Endothelial cell of umbilical vein (primary cell): Measurements from ENCODE around the gene SLC17A9. TPM values are rescaled to one million over a fixed set of nuclear protein-coding genes. Genes with fewer than 3 reads are reported as not detected.

Source experiments
- BruUV-seq: library from RNA; stranded (reverse); fragments of 400-500 nt; replicated peaks from 2 replicates; lab custom pipeline; 2021; lab: Mats Ljungman, UMichigan
- CTCF ChIA-PET: fragments of 300-600, 350-600 bp; sonication (Branson Sonifier 250); formaldehyde crosslinking; loops from one replicate; lab custom pipeline; 2021; ENCODE audit warnings: antibody characterized with exemption, inconsistent platforms; lab: Charles Lee
- POLR2A ChIA-PET: fragments of 300-600, 350-600 bp; sonication (Branson Sonifier 250); formaldehyde crosslinking; loops from one replicate; lab custom pipeline; 2021; ENCODE audit warnings: antibody characterized with exemption, inconsistent platforms; lab: Charles Lee
- DNase-seq: peaks from one replicate; pipeline ENCODE4 v3.0.0-alpha.2; 2011; ENCODE audit warnings: low read depth, low spot score
- FAIRE-seq: peaks from 2 replicates; lab custom pipeline; 2011; peaks lifted over from hg19 to GRCh38; lab: Jason Lieb, UNC
- H2AFZ ChIP-seq: 2 replicates; pipeline ENCODE4 v1.6.0; 2012; ENCODE audit warnings: low read depth, low read length, control low read depth, inconsistent platforms
- H3K27ac ChIP-seq: 2 replicates; pipeline ENCODE4 v1.5.1; 2011; ENCODE audit warnings: low read depth, mild to moderate bottlenecking, control low read depth, low read length, moderate library complexity; ENCODE audit not compliant: insufficient read depth
- H3K27me3 ChIP-seq, 2 experiments: 2 replicates each; pipeline versions ENCODE4 v1.6.0 to v1.6.1; 2011; ENCODE audit warnings: low read length in 2 of 2, mixed read lengths in 1 of 2; ENCODE audit not compliant: control insufficient read depth in 2 of 2, insufficient read depth in 2 of 2
- H3K36me3 ChIP-seq, 2 experiments: 2 replicates in 1 of 2; 3 replicates in 1 of 2; pipeline ENCODE4 v1.5.1; 2011; ENCODE audit warnings: low read length in 2 of 2, mild to moderate bottlenecking in 1 of 2, moderate library complexity in 1 of 2; ENCODE audit not compliant: control insufficient read depth in 2 of 2, insufficient read depth in 2 of 2; ENCODE audit errors: extremely low read depth in 1 of 2
- H3K4me1 ChIP-seq: 3 replicates; pipeline ENCODE4 v1.5.1; 2011; ENCODE audit warnings: mild to moderate bottlenecking, low read length; ENCODE audit not compliant: control insufficient read depth, insufficient read depth; ENCODE audit errors: extremely low read depth
- H3K4me2 ChIP-seq: 2 replicates; pipeline ENCODE4 v1.6.1; 2011; ENCODE audit warnings: low read length, control low read depth, mixed read lengths; ENCODE audit not compliant: insufficient read depth
- H3K4me3 ChIP-seq, 3 experiments: fragments of 200-600 bp in 1 of 3; sonication (generic), shearing (Covaris generic) in 1 of 3; replicated peaks in 1 of 3; 2 replicates each; pipeline ENCODE4 v1.5.1; 2011 to 2016; ENCODE audit warnings: control low read depth in 3 of 3, low read length in 3 of 3, mild to moderate bottlenecking in 2 of 3, inconsistent platforms in 1 of 3, low read depth in 1 of 3, moderate library complexity in 1 of 3; ENCODE audit not compliant: insufficient read depth in 1 of 3
- H3K79me2 ChIP-seq: 2 replicates; pipeline ENCODE4 v1.6.0; 2012; ENCODE audit warnings: low read length, inconsistent platforms; ENCODE audit not compliant: control insufficient read depth, insufficient read depth
- H3K9ac ChIP-seq: replicated peaks from 2 replicates; pipeline ENCODE3; 2011; ENCODE audit warnings: low read length, control low read depth; ENCODE audit not compliant: insufficient read depth; ENCODE audit errors: extremely low read depth
- H3K9me1 ChIP-seq: replicated peaks from 3 replicates; pipeline ENCODE4 v1.6.0; 2011; ENCODE audit warnings: mild to moderate bottlenecking, low read length; ENCODE audit not compliant: control insufficient read depth, insufficient read depth; ENCODE audit errors: extremely low read depth
- H3K9me3 ChIP-seq: replicated peaks from 2 replicates; pipeline ENCODE4 v1.5.1; 2012; ENCODE audit warnings: low read length, inconsistent platforms; ENCODE audit not compliant: control insufficient read depth, insufficient read depth
- H4K20me1 ChIP-seq: replicated peaks from 2 replicates; pipeline ENCODE3; 2011; ENCODE audit warnings: mild to moderate bottlenecking, low read length; ENCODE audit not compliant: control insufficient read depth, insufficient read depth; ENCODE audit errors: extremely low read depth
- CTCF ChIP-seq, 2 donors: IDR thresholded peaks; 1 replicate in 1 of 2; 2 replicates in 1 of 2; pipeline ENCODE4 v1.5.1; 2011; ENCODE audit warnings: low read length in 2 of 2, mild to moderate bottlenecking in 2 of 2, moderate library complexity in 2 of 2, control low read depth in 1 of 2, inconsistent platforms in 1 of 2, low read depth in 1 of 2; ENCODE audit not compliant: insufficient read depth in 1 of 2; ENCODE audit errors: extremely low read depth in 1 of 2
- EZH2 ChIP-seq: IDR thresholded peaks from 2 replicates; pipeline ENCODE4 v1.6.1; 2012; ENCODE audit warnings: borderline replicate concordance, low read depth, mild to moderate bottlenecking, moderate library complexity, low read length, inconsistent platforms; ENCODE audit not compliant: severe bottlenecking
- FOS ChIP-seq: IDR thresholded peaks from 2 replicates; pipeline ENCODE4 v1.6.1; 2011; ENCODE audit warnings: mild to moderate bottlenecking, low read length, moderate library complexity, borderline replicate concordance; ENCODE audit not compliant: insufficient read depth
- GATA2 ChIP-seq: IDR thresholded peaks from 2 replicates; pipeline ENCODE4 v1.7.0; 2011; ENCODE audit warnings: low read depth, mild to moderate bottlenecking, moderate library complexity, mixed read lengths, low read length; ENCODE audit not compliant: insufficient read length, insufficient read depth
- JUN ChIP-seq: IDR thresholded peaks from 2 replicates; pipeline ENCODE4 v1.6.1; 2011; ENCODE audit warnings: borderline replicate concordance, low read depth; ENCODE audit not compliant: insufficient read length, insufficient read depth
- MAX ChIP-seq: IDR thresholded peaks from 2 replicates; pipeline ENCODE4 v1.6.1; 2011; ENCODE audit not compliant: insufficient read depth, insufficient read length
- MYC ChIP-seq: IDR thresholded peaks from one replicate; pipeline ENCODE4 v1.6.1; 2011; ENCODE audit warnings: mild to moderate bottlenecking, low read depth, low read length
- POLR2A ChIP-seq: IDR thresholded peaks from 2 replicates; pipeline ENCODE4 v1.6.1; 2012; ENCODE audit warnings: low read depth, mild to moderate bottlenecking, control low read depth, low read length
- POLR2AphosphoS5 ChIP-seq: IDR thresholded peaks from 2 replicates; pipeline ENCODE4 v1.6.1; 2012; ENCODE audit warnings: low read depth, mild to moderate bottlenecking, control low read depth, low read length, moderate library complexity; ENCODE audit not compliant: insufficient read depth
- dilution Hi-C: fragments of 300-500 bp; cut with MboI; formaldehyde crosslinking; loops from one replicate; pipeline ENCODE4 v1.15.0; 2019; ENCODE audit warnings: low sequenced_read_pairs; ENCODE audit not compliant: extremely low pct_ligation_motif_present
- intact Hi-C: fragments of 100-400 bp; cut with micrococcal nuclease; formaldehyde crosslinking; loops from one replicate; pipeline ENCODE4 v1.10.0; 2022
- polyA plus RNA-seq, 4 experiments: library from polyadenylated mRNA; depleted of rRNA in 3 of 4; stranded (reverse) in 3 of 4; unstranded in 1 of 4; fragments of >200 nt; gene quantifications; 2 replicates each; pipeline versions ENCODE4 v1.2.1 to v1.2.3, GENCODE V29; 2011 to 2012; ENCODE audit warnings: missing spikeins in 1 of 4
- total RNA-seq: library from RNA; stranded (reverse); gene quantifications from 2 replicates; pipeline ENCODE4 v1.2.3, GENCODE V29; 2021

The SLC17A9 gene
- total and polyA plus RNA-seq, 2 donors (not counting 3 experiments of a cell fraction or from before 2014, with no cell fraction given), result 38.2 to 44.5 TPM

- Histone ChIP-seq H3K4me3 (no peak overlapping the region), H2AFZ (no peak overlapping the region), H3K4me1 (no peaks in the 10 kb centered on the region), H3K27ac (no peak overlapping the region), H3K36me3 (peaks cover 38 to 56% of the 10 kb centered on the region in 2 experiments), H3K79me2 (peaks cover 77% of the 10 kb centered on the region), H3K4me2 (no peak overlapping the region), H3K27me3 (no peaks in the 10 kb centered on the region), H3K9ac (no peak overlapping the region), H4K20me1 (no peaks in the 10 kb centered on the region), H3K9me3 (no peaks in the 10 kb centered on the region), H3K9me1 (no peaks in the 10 kb centered on the region)
- ChIA-PET POLR2A (no interaction called here), CTCF (no interaction called here)
- intact Hi-C loops (no loop called here), dilution Hi-C loops (no loop called here)
- FAIRE-seq (no peak), DNase-seq (no peak)
- no TSS peak for BruUV-seq
- TF ChIP-seq EZH2, result no peak
- TF ChIP-seq POLR2A, result no peak
- no peak for TF ChIP-seq POLR2AphosphoS5
- no peak for TF ChIP-seq GATA2
Measured at GRCh38 chr20:62910217-62910766, 42.2 kb upstream of the SLC17A9 start.

DNA sequence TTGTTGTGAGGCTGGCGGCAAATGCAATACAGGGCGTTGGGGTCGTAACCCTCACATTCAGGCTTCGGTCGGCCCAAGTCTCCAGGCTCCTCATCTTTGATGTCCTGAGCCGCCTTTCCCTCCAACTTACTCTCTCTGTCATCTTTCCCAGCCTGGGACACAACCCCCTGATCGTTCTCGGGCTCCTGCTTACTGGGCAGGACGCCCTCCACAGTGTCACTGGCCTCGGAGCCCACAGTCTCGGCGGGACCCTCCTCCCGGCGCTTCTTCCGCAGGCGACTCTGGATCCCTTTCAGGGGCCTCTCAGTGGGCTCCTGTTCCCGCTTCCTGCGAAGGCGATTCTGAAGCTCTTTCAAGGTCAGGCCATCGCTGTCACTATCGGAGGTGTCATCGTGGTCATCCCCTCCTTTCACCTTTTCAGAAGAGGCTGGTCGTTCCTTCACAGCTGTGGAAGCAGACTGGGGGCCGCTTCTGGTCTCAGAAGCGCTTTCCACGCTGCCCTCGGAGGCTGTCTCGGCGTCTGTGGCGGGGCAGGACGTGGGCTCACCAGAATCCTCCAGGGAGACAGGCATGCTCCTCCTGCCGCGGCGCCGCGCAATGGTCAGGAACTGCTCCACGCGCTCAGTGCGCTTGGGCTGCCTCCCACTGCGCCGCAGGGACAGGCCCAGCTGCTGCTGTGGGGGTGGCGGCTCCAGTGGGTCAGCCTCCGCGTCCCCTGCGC lies 41.6 kb upstream of the SLC17A9 start:
- H2AFZ ChIP-seq, result no peak overlapping the region
- no peaks in the 10 kb centered on the region for H3K9me3 ChIP-seq
- H3K4me2 ChIP-seq, result no peak overlapping the region
- ChIA-PET CTCF (interaction anchor here (1.3 to 1.5 kb wide), 3 partner anchors 9 to 43 kb away, joined by 3 to 8 read pairs (median 4); no protein-coding TSS in a partner anchor), POLR2A (no interaction called here)
- H3K36me3 ChIP-seq, result peaks cover 31 to 50% of the 10 kb centered on the region in 2 experiments
- dilution Hi-C loops, result no loop called here
- H3K4me1 ChIP-seq, result no peaks in the 10 kb centered on the region
- peaks cover 84% of the 10 kb centered on the region for H3K79me2 ChIP-seq
- H3K27ac ChIP-seq, result no peak overlapping the region
- no peak for FAIRE-seq
- no peak overlapping the region for H3K9ac ChIP-seq
- BruUV-seq, result TSS peak; percentile 16
- H3K4me3 ChIP-seq, result no peak overlapping the region
- TF ChIP-seq JUN (no peak), CTCF (IDR thresholded peaks at IDR 0.05; ENCODE audit: extremely low read depth in 1 of 2, insufficient read depth in 1 of 2, low read depth in 1 of 2, low read length in 2 of 2) (no peak), POLR2AphosphoS5 (no peak), EZH2 (no peak), MAX (no peak), MYC (no peak), POLR2A (no peak), FOS (no peak), GATA2 (no peak)
- intact Hi-C loops, result no loop called here
- no peaks in the 10 kb centered on the region for H4K20me1 ChIP-seq
- no peaks in the 10 kb centered on the region for H3K9me1 ChIP-seq
- H3K27me3 ChIP-seq, result no peaks in the 10 kb centered on the region
- DNase-seq, result no peak
